K562 (cell line): ENCODE data around the gene KCNK7. TPM values are rescaled to one million over a fixed set of nuclear protein-coding genes. Genes with fewer than 3 reads are reported as not detected.

ENCODE experiments used
- ERF ChIP-seq: fragments of 450-650 bp; formaldehyde crosslinking; IDR thresholded peaks from 2 replicates; pipeline ENCODE4 v1.4.0; 2020; ENCODE audit warnings: mild to moderate bottlenecking, mixed read lengths
- GABPB1 ChIP-seq: sonication (generic); formaldehyde crosslinking; IDR thresholded peaks from 2 replicates; pipeline ENCODE4 v1.8.0; 2022; ENCODE audit warnings: mild to moderate bottlenecking, missing genetic modification reagents
- HDAC8 ChIP-seq: fragments of 450-650 bp; IDR thresholded peaks from 2 replicates; pipeline ENCODE4 v1.6.1; 2016; ENCODE audit warnings: mild to moderate bottlenecking, missing genetic modification characterization, moderate library complexity, missing compliant biosample characterization
- HDGF ChIP-seq: fragments of 450-650 bp; IDR thresholded peaks from 2 replicates; pipeline ENCODE4 v1.6.1; 2016
- KDM5B ChIP-seq: fragments of 200-600 bp; sonication (generic); IDR thresholded peaks from 2 replicates; pipeline ENCODE4 v1.6.1; 2012; ENCODE audit warnings: low read depth, mild to moderate bottlenecking, moderate library complexity, low read length, control low read depth, inconsistent platforms; ENCODE audit not compliant: insufficient replicate concordance
- NFE2 ChIP-seq: IDR thresholded peaks from 2 replicates; pipeline ENCODE4 v1.6.1; 2014; ENCODE audit warnings: antibody characterized with exemption, low read depth
- NFXL1 ChIP-seq: fragments of 450-650 bp; formaldehyde crosslinking; IDR thresholded peaks from 2 replicates; pipeline ENCODE4 v1.4.0; 2021; ENCODE audit warnings: mild to moderate bottlenecking
- PHF20 ChIP-seq: fragments of 450-650 bp; IDR thresholded peaks from 2 replicates; pipeline ENCODE4 v1.6.1; 2018; ENCODE audit not compliant: partially characterized antibody
- STAT5A ChIP-seq: IDR thresholded peaks from 2 replicates; pipeline ENCODE4 v1.6.1; 2012; ENCODE audit warnings: low read length, inconsistent platforms, borderline replicate concordance
- ZNF143 ChIP-seq: sonication (generic); formaldehyde crosslinking; IDR thresholded peaks from 2 replicates; pipeline ENCODE4 v1.9.0; 2022; ENCODE audit warnings: mild to moderate bottlenecking, missing genetic modification reagents
- ZNF324 ChIP-seq: fragments of 250-450 bp; sonication (Bioruptor Pico); IDR thresholded peaks from 2 replicates; pipeline ENCODE4 v1.4.0; 2020; ENCODE audit warnings: mild to moderate bottlenecking
- polyA plus RNA-seq, 8 experiments: library from polyadenylated mRNA; depleted of rRNA in 4 of 8; stranded (reverse) in 5 of 8; unstranded in 3 of 8; fragments of >200 nt; fragmentation: Nextera tagmentation in 2 of 8; fragmentation: Illumina TruSeq in 1 of 8; extraction: Ambion mirVana in 2 of 8; extraction: Trizol in 1 of 8; gene quantifications; 2 replicates each; pipeline versions ENCODE4 v1.2.1 to v1.2.3, GENCODE V29; 2011 to 2014; ENCODE audit warnings: inconsistent platforms in 1 of 8, missing spikeins in 1 of 8
- total RNA-seq, 7 experiments: library from RNA; depleted of rRNA in 6 of 7; stranded (reverse); fragments of >200 nt in 6 of 7; fragmentation: Illumina TruSeq in 2 of 7; extraction: Trizol in 2 of 7; gene quantifications; 2 replicates each; pipeline versions ENCODE4 v1.2.1 to v1.2.3, GENCODE V29; 2011 to 2021; ENCODE audit warnings: low replicate concordance in 1 of 7
- TF ChIP-seq, protein P1 (sequence below): fragments of 250-450 bp; sonication (Bioruptor Pico); IDR thresholded peaks from 2 replicates; pipeline ENCODE4 v1.4.0; 2020; ENCODE audit warnings: mild to moderate bottlenecking, moderate library complexity
- TF ChIP-seq, protein P2 (sequence below), 2 experiments: fragments of 450-650 bp; conservative IDR thresholded peaks; 2 replicates each; pipeline ENCODE4 v1.6.1; 2017; ENCODE audit warnings: mild to moderate bottlenecking in 2 of 2, moderate library complexity in 2 of 2
- TF ChIP-seq, protein P3 (sequence below): fragments of 250-450 bp; sonication (Bioruptor Pico); IDR thresholded peaks from 2 replicates; pipeline ENCODE4 v1.4.0; 2020; ENCODE audit warnings: mild to moderate bottlenecking, moderate library complexity
- TF ChIP-seq, protein P4 (sequence below): fragments of 450-650 bp; IDR thresholded peaks from 2 replicates; pipeline ENCODE4 v1.6.1; 2016; ENCODE audit warnings: antibody characterized with exemption
- TF ChIP-seq, protein P5 (sequence below): fragments of 450-650 bp; IDR thresholded peaks from 2 replicates; pipeline ENCODE4 v1.6.1; 2016; ENCODE audit warnings: missing biosample characterization, missing genetic modification characterization

The KCNK7 gene
- total and polyA plus RNA-seq, 9 of the 15 experiments (the other 6 are each of a cell fraction or from before 2014, with no cell fraction given) = 0.07 to 0.40 TPM; not detected in 7

DNA sequence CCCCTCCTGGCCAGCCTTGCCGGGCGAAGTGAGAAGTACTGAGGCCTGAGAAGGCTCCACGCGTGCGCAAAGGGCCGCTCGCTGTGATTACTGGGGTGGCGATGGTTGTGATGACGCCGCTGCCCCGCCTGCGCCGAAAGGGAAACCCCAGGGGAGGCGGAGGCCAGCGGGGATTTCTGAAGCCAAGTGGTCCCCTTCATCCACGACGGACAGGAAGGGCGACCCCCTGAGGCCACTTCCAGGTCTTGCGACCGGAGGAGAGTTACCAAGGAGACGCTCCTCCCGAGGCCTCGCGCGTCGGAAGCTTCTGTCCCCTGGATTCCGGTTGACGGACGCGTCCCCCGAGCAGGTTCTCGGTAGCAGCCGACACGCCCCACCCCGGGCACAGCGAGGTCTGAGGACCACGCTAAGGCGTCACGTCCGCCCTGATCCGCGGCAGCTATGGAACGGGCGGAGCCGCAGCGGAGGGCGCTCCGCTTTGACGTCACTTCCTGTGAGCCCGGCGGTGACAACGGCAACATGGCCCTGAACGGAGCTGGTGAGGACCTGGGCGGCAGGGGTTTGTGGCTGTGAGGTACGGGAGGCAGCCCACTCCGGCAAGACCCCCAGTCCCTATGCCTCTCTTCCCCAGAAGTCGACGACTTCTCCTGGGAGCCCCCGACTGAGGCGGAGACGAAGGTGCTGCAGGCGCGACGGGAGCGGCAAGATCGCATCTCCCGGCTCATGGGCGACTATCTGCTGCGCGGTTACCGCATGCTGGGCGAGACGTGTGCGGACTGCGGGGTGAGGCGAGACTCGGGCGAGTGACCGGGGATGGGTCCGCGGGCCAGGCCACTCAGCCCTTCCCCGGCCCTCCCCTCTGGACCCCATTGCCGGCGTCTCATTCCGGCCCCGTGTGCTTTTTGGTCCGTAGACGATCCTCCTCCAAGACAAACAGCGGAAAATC lies 25.4 kb downstream of the KCNK7 start, which contains the start of gene ZNRD2 (continued):
- TF ChIP-seq KDM5B = peak; percentile 62
- no peak for TF ChIP-seq ERF (CRISPR knock-in tag)
- TF ChIP-seq, protein P1, sequence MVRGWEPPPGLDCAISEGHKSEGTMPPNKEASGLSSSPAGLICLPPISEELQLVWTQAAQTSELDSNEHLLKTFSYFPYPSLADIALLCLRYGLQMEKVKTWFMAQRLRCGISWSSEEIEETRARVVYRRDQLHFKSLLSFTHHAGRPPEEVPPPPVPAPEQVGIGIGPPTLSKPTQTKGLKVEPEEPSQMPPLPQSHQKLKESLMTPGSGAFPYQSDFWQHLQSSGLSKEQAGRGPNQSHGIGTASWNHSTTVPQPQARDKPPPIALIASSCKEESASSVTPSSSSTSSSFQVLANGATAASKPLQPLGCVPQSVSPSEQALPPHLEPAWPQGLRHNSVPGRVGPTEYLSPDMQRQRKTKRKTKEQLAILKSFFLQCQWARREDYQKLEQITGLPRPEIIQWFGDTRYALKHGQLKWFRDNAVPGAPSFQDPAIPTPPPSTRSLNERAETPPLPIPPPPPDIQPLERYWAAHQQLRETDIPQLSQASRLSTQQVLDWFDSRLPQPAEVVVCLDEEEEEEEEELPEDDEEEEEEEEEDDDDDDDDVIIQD (CRISPR knock-in tag) = no peak
- no peak for TF ChIP-seq STAT5A
- TF ChIP-seq NFXL1 (CRISPR knock-in tag) = no peak
- TF ChIP-seq, protein P2, sequence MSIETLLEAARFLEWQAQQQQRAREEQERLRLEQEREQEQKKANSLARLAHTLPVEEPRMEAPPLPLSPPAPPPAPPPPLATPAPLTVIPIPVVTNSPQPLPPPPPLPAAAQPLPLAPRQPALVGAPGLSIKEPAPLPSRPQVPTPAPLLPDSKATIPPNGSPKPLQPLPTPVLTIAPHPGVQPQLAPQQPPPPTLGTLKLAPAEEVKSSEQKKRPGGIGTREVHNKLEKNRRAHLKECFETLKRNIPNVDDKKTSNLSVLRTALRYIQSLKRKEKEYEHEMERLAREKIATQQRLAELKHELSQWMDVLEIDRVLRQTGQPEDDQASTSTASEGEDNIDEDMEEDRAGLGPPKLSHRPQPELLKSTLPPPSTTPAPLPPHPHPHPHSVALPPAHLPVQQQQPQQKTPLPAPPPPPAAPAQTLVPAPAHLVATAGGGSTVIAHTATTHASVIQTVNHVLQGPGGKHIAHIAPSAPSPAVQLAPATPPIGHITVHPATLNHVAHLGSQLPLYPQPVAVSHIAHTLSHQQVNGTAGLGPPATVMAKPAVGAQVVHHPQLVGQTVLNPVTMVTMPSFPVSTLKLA (conservative IDR thresholded peaks at IDR 0.05) = peak; percentile 95 to 98
- TF ChIP-seq, protein P3, sequence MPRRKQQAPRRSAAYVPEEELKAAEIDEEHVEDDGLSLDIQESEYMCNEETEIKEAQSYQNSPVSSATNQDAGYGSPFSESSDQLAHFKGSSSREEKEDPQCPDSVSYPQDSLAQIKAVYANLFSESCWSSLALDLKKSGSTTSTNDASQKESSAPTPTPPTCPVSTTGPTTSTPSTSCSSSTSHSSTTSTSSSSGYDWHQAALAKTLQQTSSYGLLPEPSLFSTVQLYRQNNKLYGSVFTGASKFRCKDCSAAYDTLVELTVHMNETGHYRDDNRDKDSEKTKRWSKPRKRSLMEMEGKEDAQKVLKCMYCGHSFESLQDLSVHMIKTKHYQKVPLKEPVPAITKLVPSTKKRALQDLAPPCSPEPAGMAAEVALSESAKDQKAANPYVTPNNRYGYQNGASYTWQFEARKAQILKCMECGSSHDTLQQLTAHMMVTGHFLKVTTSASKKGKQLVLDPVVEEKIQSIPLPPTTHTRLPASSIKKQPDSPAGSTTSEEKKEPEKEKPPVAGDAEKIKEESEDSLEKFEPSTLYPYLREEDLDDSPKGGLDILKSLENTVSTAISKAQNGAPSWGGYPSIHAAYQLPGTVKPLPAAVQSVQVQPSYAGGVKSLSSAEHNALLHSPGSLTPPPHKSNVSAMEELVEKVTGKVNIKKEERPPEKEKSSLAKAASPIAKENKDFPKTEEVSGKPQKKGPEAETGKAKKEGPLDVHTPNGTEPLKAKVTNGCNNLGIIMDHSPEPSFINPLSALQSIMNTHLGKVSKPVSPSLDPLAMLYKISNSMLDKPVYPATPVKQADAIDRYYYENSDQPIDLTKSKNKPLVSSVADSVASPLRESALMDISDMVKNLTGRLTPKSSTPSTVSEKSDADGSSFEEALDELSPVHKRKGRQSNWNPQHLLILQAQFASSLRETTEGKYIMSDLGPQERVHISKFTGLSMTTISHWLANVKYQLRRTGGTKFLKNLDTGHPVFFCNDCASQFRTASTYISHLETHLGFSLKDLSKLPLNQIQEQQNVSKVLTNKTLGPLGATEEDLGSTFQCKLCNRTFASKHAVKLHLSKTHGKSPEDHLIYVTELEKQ = no peak
- TF ChIP-seq PHF20 = peak; percentile 87
- 0 out of 2 replicates have a peak, but pooled peaks have one; percentile 15 for TF ChIP-seq HDAC8
- no peak for TF ChIP-seq ZNF143 (CRISPR knock-in tag)
- TF ChIP-seq, protein P4, sequence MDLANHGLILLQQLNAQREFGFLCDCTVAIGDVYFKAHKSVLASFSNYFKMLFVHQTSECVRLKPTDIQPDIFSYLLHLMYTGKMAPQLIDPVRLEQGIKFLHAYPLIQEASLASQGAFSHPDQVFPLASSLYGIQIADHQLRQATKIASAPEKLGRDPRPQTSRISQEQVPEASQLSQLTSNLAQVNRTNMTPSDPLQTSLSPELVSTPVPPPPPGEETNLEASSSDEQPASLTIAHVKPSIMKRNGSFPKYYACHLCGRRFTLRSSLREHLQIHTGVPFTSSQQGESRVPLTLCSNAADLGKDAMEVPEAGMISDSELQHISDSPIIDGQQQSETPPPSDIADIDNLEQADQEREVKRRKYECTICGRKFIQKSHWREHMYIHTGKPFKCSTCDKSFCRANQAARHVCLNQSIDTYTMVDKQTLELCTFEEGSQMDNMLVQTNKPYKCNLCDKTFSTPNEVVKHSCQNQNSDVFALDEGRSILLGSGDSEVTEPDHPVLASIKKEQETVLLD = peak; percentile 67
- no peak for TF ChIP-seq NFE2
- no peak for TF ChIP-seq ZNF324 (CRISPR knock-in tag)
- TF ChIP-seq HDGF = no peak
- TF ChIP-seq GABPB1 (CRISPR knock-in tag) = peak; percentile 100
- TF ChIP-seq, protein P5, sequence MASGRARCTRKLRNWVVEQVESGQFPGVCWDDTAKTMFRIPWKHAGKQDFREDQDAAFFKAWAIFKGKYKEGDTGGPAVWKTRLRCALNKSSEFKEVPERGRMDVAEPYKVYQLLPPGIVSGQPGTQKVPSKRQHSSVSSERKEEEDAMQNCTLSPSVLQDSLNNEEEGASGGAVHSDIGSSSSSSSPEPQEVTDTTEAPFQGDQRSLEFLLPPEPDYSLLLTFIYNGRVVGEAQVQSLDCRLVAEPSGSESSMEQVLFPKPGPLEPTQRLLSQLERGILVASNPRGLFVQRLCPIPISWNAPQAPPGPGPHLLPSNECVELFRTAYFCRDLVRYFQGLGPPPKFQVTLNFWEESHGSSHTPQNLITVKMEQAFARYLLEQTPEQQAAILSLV (tag) = no peak
